ENCODE data around the gene LAMC1.

LAMC1 gene

GRCh38 chr1:182996816-182997215, 26.4 kb upstream of the LAMC1 start:
- Histone ChIP-seq H3K4me3 (ENCODE audit: low read length in 2 of 2) (no peak overlapping the region), H3K27me3 (ENCODE audit: control insufficient read depth in 2 of 2, insufficient read depth in 2 of 2, low read length in 2 of 2) (no peaks in the 10 kb centered on the region), H3K4me1 (ENCODE audit: control insufficient read depth in 2 of 2, insufficient read depth in 2 of 2, low read length in 2 of 2) (no peaks in the 10 kb centered on the region), H3K9me3 (ENCODE audit: control insufficient read depth in 2 of 2, low read length in 2 of 2) (no peaks in the 10 kb centered on the region), H3K36me3 (ENCODE audit: control insufficient read depth in 2 of 2, insufficient read depth in 2 of 2, low read length in 2 of 2) (no peaks in the 10 kb centered on the region), H3K9ac (ENCODE audit: low read depth in 1 of 2, low read length in 2 of 2) (no peak overlapping the region), H3K27ac (ENCODE audit: low read depth in 2 of 2, low read length in 2 of 2) (no peak overlapping the region)

GRCh38 chr1:182998482-182998881, 24.7 kb upstream of the LAMC1 start:
- H3K4me1 ChIP-seq (ENCODE audit: control insufficient read depth in 2 of 2, insufficient read depth in 2 of 2, low read length in 2 of 2): no peaks in the 10 kb centered on the region
- H3K36me3 ChIP-seq (ENCODE audit: control insufficient read depth in 2 of 2, insufficient read depth in 2 of 2, low read length in 2 of 2): no peaks in the 10 kb centered on the region
- H3K9ac ChIP-seq (ENCODE audit: low read depth in 1 of 2, low read length in 2 of 2): no peak overlapping the region
- H3K27me3 ChIP-seq (ENCODE audit: control insufficient read depth in 2 of 2, insufficient read depth in 2 of 2, low read length in 2 of 2): no peaks in the 10 kb centered on the region
- H3K9me3 ChIP-seq (ENCODE audit: control insufficient read depth in 2 of 2, low read length in 2 of 2): no peaks in the 10 kb centered on the region
- no peak overlapping the region for H3K27ac ChIP-seq (ENCODE audit: low read depth in 2 of 2, low read length in 2 of 2)
- no peak overlapping the region for H3K4me3 ChIP-seq (ENCODE audit: low read length in 2 of 2)

- Histone ChIP-seq H3K9ac (ENCODE audit: low read depth in 1 of 2, low read length in 2 of 2) (no peak overlapping the region), H3K4me1 (ENCODE audit: control insufficient read depth in 2 of 2, insufficient read depth in 2 of 2, low read length in 2 of 2) (no peaks in the 10 kb centered on the region), H3K27ac (ENCODE audit: low read depth in 2 of 2, low read length in 2 of 2) (no peak overlapping the region), H3K4me3 (ENCODE audit: low read length in 2 of 2) (no peak overlapping the region), H3K36me3 (ENCODE audit: control insufficient read depth in 2 of 2, insufficient read depth in 2 of 2, low read length in 2 of 2) (no peaks in the 10 kb centered on the region), H3K27me3 (ENCODE audit: control insufficient read depth in 2 of 2, insufficient read depth in 2 of 2, low read length in 2 of 2) (no peaks in the 10 kb centered on the region), H3K9me3 (ENCODE audit: control insufficient read depth in 2 of 2, low read length in 2 of 2) (no peaks in the 10 kb centered on the region)
Measured at GRCh38 chr1:183000167-183000962, 22.9 kb upstream of the LAMC1 start.

- H3K9ac ChIP-seq (ENCODE audit: low read depth in 1 of 2, low read length in 2 of 2): no peak overlapping the region
- no peaks in the 10 kb centered on the region for H3K27me3 ChIP-seq (ENCODE audit: control insufficient read depth in 2 of 2, insufficient read depth in 2 of 2, low read length in 2 of 2)
- H3K4me1 ChIP-seq (ENCODE audit: control insufficient read depth in 2 of 2, insufficient read depth in 2 of 2, low read length in 2 of 2): no peaks in the 10 kb centered on the region
- H3K4me3 ChIP-seq (ENCODE audit: low read length in 2 of 2): no peak overlapping the region
- H3K9me3 ChIP-seq (ENCODE audit: control insufficient read depth in 2 of 2, low read length in 2 of 2): no peaks in the 10 kb centered on the region
- no peak overlapping the region for H3K27ac ChIP-seq (ENCODE audit: low read depth in 2 of 2, low read length in 2 of 2)
- no peaks in the 10 kb centered on the region for H3K36me3 ChIP-seq (ENCODE audit: control insufficient read depth in 2 of 2, insufficient read depth in 2 of 2, low read length in 2 of 2)
Measured at GRCh38 chr1:183002267-183002666, 21.0 kb upstream of the LAMC1 start.

- Histone ChIP-seq H3K27ac (ENCODE audit: low read depth in 2 of 2, low read length in 2 of 2) (no peak overlapping the region), H3K9me3 (ENCODE audit: control insufficient read depth in 2 of 2, low read length in 2 of 2) (no peaks in the 10 kb centered on the region), H3K4me3 (ENCODE audit: low read length in 2 of 2) (no peak overlapping the region), H3K9ac (ENCODE audit: low read depth in 1 of 2, low read length in 2 of 2) (no peak overlapping the region), H3K27me3 (ENCODE audit: control insufficient read depth in 2 of 2, insufficient read depth in 2 of 2, low read length in 2 of 2) (no peaks in the 10 kb centered on the region), H3K36me3 (ENCODE audit: control insufficient read depth in 2 of 2, insufficient read depth in 2 of 2, low read length in 2 of 2) (no peaks in the 10 kb centered on the region), H3K4me1 (ENCODE audit: control insufficient read depth in 2 of 2, insufficient read depth in 2 of 2, low read length in 2 of 2) (no peaks in the 10 kb centered on the region)
Measured at GRCh38 chr1:183002797-183003196, 20.4 kb upstream of the LAMC1 start.

GRCh38 chr1:183003203-183003602, 20.0 kb upstream of the LAMC1 start:
- no peak overlapping the region for H3K9ac ChIP-seq (ENCODE audit: low read depth in 1 of 2, low read length in 2 of 2)
- no peak overlapping the region for H3K4me3 ChIP-seq (ENCODE audit: low read length in 2 of 2)
- H3K9me3 ChIP-seq (ENCODE audit: control insufficient read depth in 2 of 2, low read length in 2 of 2): no peaks in the 10 kb centered on the region
- no peaks in the 10 kb centered on the region for H3K36me3 ChIP-seq (ENCODE audit: control insufficient read depth in 2 of 2, insufficient read depth in 2 of 2, low read length in 2 of 2)
- no peak overlapping the region for H3K27ac ChIP-seq (ENCODE audit: low read depth in 2 of 2, low read length in 2 of 2)
- H3K27me3 ChIP-seq (ENCODE audit: control insufficient read depth in 2 of 2, insufficient read depth in 2 of 2, low read length in 2 of 2): no peaks in the 10 kb centered on the region
- H3K4me1 ChIP-seq (ENCODE audit: control insufficient read depth in 2 of 2, insufficient read depth in 2 of 2, low read length in 2 of 2): no peaks in the 10 kb centered on the region

GRCh38 chr1:183004141-183004540, 19.1 kb upstream of the LAMC1 start:
- no peaks in the 10 kb centered on the region for H3K4me1 ChIP-seq (ENCODE audit: control insufficient read depth in 2 of 2, insufficient read depth in 2 of 2, low read length in 2 of 2)
- no peaks in the 10 kb centered on the region for H3K9me3 ChIP-seq (ENCODE audit: control insufficient read depth in 2 of 2, low read length in 2 of 2)
- no peak overlapping the region for H3K9ac ChIP-seq (ENCODE audit: low read depth in 1 of 2, low read length in 2 of 2)
- no peaks in the 10 kb centered on the region for H3K36me3 ChIP-seq (ENCODE audit: control insufficient read depth in 2 of 2, insufficient read depth in 2 of 2, low read length in 2 of 2)
- H3K27me3 ChIP-seq (ENCODE audit: control insufficient read depth in 2 of 2, insufficient read depth in 2 of 2, low read length in 2 of 2): no peaks in the 10 kb centered on the region
- no peak overlapping the region for H3K27ac ChIP-seq (ENCODE audit: low read depth in 2 of 2, low read length in 2 of 2)
- no peak overlapping the region for H3K4me3 ChIP-seq (ENCODE audit: low read length in 2 of 2)

GRCh38 chr1:183011859-183012258, 11.4 kb upstream of the LAMC1 start:
- Histone ChIP-seq H3K27me3 (ENCODE audit: control insufficient read depth in 2 of 2, insufficient read depth in 2 of 2, low read length in 2 of 2) (no peaks in the 10 kb centered on the region), H3K4me1 (ENCODE audit: control insufficient read depth in 2 of 2, insufficient read depth in 2 of 2, low read length in 2 of 2) (no peaks in the 10 kb centered on the region), H3K36me3 (ENCODE audit: control insufficient read depth in 2 of 2, insufficient read depth in 2 of 2, low read length in 2 of 2) (no peaks in the 10 kb centered on the region), H3K27ac (ENCODE audit: low read depth in 2 of 2, low read length in 2 of 2) (no peak overlapping the region), H3K4me3 (ENCODE audit: low read length in 2 of 2) (no peak overlapping the region), H3K9ac (ENCODE audit: low read depth in 1 of 2, low read length in 2 of 2) (no peak overlapping the region), H3K9me3 (ENCODE audit: control insufficient read depth in 2 of 2, low read length in 2 of 2) (no peaks in the 10 kb centered on the region)

GRCh38 chr1:183012301-183012994, 10.8 kb upstream of the LAMC1 start:
- Histone ChIP-seq H3K4me3 (ENCODE audit: low read length in 2 of 2) (no peak overlapping the region), H3K4me1 (ENCODE audit: control insufficient read depth in 2 of 2, insufficient read depth in 2 of 2, low read length in 2 of 2) (no peaks in the 10 kb centered on the region), H3K9ac (ENCODE audit: low read depth in 1 of 2, low read length in 2 of 2) (no peak overlapping the region), H3K27me3 (ENCODE audit: control insufficient read depth in 2 of 2, insufficient read depth in 2 of 2, low read length in 2 of 2) (no peaks in the 10 kb centered on the region), H3K9me3 (ENCODE audit: control insufficient read depth in 2 of 2, low read length in 2 of 2) (no peaks in the 10 kb centered on the region), H3K36me3 (ENCODE audit: control insufficient read depth in 2 of 2, insufficient read depth in 2 of 2, low read length in 2 of 2) (no peaks in the 10 kb centered on the region), H3K27ac (ENCODE audit: low read depth in 2 of 2, low read length in 2 of 2) (no peak overlapping the region)

- Histone ChIP-seq H3K9me3 (ENCODE audit: control insufficient read depth in 2 of 2, low read length in 2 of 2) (no peaks in the 10 kb centered on the region), H3K36me3 (ENCODE audit: control insufficient read depth in 2 of 2, insufficient read depth in 2 of 2, low read length in 2 of 2) (no peaks in the 10 kb centered on the region), H3K4me3 (ENCODE audit: low read length in 2 of 2) (no peak overlapping the region), H3K4me1 (ENCODE audit: control insufficient read depth in 2 of 2, insufficient read depth in 2 of 2, low read length in 2 of 2) (peaks cover 7 to 11% of the 10 kb centered on the region in 2 donors), H3K27ac (ENCODE audit: low read depth in 2 of 2, low read length in 2 of 2) (no peak overlapping the region), H3K27me3 (ENCODE audit: control insufficient read depth in 2 of 2, insufficient read depth in 2 of 2, low read length in 2 of 2) (peaks cover 0 to 6% of the 10 kb centered on the region in 2 donors), H3K9ac (ENCODE audit: low read depth in 1 of 2, low read length in 2 of 2) (no peak overlapping the region)
Measured at GRCh38 chr1:183019139-183019740, 4.0 kb upstream of the LAMC1 start.
